Adipocyte (in vitro differentiated cells): ENCODE results near the gene PREX1.

ENCODE experiments used
- DNase-seq: peaks from one replicate; pipeline ENCODE4 v3.0.0-alpha.2; 2015; ENCODE audit warnings: low read depth
- H3K27me3 ChIP-seq: replicated peaks from 2 replicates; pipeline ENCODE4 v1.7.0; 2013; ENCODE audit warnings: mild to moderate bottlenecking, low read length, moderate library complexity; ENCODE audit not compliant: control insufficient read depth, insufficient read depth
- H3K36me3 ChIP-seq: 2 replicates; pipeline ENCODE4 v1.7.0; 2013; ENCODE audit warnings: low read length, mild to moderate bottlenecking, moderate library complexity; ENCODE audit not compliant: control insufficient read depth, insufficient read depth, severe bottlenecking
- H3K4me1 ChIP-seq: 2 replicates; pipeline ENCODE4 v1.7.0; 2013; ENCODE audit warnings: mild to moderate bottlenecking, low read length, moderate library complexity; ENCODE audit not compliant: control insufficient read depth, insufficient read depth
- H3K4me3 ChIP-seq: 2 replicates; pipeline ENCODE4 v1.7.0; 2013; ENCODE audit warnings: mild to moderate bottlenecking, low read length, moderate library complexity
- H3K9ac ChIP-seq: 2 replicates; pipeline ENCODE4 v1.7.0; 2013; ENCODE audit warnings: mild to moderate bottlenecking, low read length, moderate library complexity
- H3K9me3 ChIP-seq: 2 replicates; pipeline ENCODE4 v1.7.0; 2013; ENCODE audit warnings: mild to moderate bottlenecking, low read length, moderate library complexity; ENCODE audit not compliant: control insufficient read depth

The PREX1 gene

GRCh38 chr20:48688579-48688978, 139.2 kb downstream of the PREX1 start:
- Histone ChIP-seq H3K27me3 (no peaks in the 10 kb centered on the region), H3K4me3 (no peak overlapping the region), H3K36me3 (no peaks in the 10 kb centered on the region), H3K4me1 (peaks cover 44% of the 10 kb centered on the region), H3K9ac (no peak overlapping the region), H3K9me3 (no peaks in the 10 kb centered on the region)
- DNase-seq, result no peak

GRCh38 chr20:48687117-48687800, 140.5 kb downstream of the PREX1 start:
- Histone ChIP-seq H3K27me3 (no peaks in the 10 kb centered on the region), H3K36me3 (no peaks in the 10 kb centered on the region), H3K9me3 (no peaks in the 10 kb centered on the region), H3K9ac (no peak overlapping the region), H3K4me1 (peaks cover 57% of the 10 kb centered on the region), H3K4me3 (no peak overlapping the region)
- no peak for DNase-seq

DNA sequence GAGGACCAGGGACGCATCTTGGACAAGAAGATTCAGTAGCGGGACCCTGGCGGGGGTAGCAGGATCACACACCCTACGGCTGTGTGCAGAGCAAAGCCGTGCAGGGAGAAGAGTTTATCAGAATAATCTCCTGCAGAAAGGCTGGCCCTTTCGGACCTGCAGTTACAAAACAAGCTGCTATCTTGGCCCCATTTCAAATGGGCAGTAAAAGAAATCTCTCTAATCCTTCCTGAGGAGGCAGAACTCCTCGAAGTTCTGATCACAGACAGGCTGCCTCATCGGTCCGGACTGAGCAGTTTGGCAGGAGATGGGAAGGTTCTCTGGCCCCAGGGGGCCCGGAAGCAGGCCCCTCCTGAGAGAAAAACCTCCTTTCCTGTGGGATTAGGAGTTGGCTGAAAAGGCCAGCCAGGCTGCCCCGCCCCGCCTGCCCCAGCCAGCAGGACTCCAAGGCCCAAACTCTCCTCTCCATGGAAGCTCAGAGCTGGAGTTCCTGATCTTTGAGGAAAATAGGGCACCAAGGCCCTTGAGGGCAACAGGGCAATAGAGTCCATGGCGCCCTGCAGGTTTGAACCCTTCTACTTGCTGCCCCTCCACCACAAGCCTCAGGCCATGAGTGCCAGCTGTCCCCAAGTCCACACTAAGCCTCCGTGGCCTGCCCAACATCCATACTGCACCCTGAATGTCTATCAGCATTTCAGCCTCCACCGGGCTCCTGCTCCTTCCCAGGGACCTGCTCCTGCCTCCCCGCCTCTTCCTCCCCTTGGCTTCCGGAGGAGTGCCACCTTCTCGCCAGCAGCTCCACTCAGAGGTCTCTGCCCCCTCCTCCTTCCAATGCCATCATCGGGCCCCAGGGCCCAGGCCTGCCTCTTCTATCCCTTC, 141.3 kb downstream of the PREX1 start:
- H3K4me1 ChIP-seq, result peaks cover 61% of the 10 kb centered on the region
- H3K36me3 ChIP-seq, result no peaks in the 10 kb centered on the region
- H3K4me3 ChIP-seq, result peak overlapping the region; percentile 0
- peaks cover under 1% of the 10 kb centered on the region for H3K27me3 ChIP-seq
- H3K9me3 ChIP-seq, result no peaks in the 10 kb centered on the region
- DNase-seq, result peak; percentile 78
- H3K9ac ChIP-seq, result no peak overlapping the region

DNA sequence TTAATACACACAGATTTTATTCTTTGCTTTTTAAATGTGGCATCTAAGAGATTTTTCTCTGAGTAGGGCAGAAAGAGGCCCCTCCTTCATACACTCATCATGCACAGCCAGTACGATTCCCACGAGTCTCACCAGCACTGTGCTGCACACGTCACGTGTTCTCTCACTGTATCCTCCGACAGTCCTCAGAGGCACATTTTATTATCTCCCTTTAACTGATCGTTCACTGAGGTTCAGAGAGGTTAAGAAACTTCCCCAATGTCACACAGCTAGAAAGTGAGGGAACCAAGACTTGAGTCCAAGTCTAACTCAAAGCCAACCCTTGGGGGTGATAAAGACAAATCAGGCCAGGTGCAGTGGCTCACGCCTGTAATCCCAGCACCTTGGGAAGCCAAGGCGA, 142.5 kb downstream of the PREX1 start:
- Histone ChIP-seq H3K9ac (no peak overlapping the region), H3K9me3 (no peaks in the 10 kb centered on the region), H3K4me1 (peaks cover 61% of the 10 kb centered on the region), H3K27me3 (peaks cover 5% of the 10 kb centered on the region), H3K4me3 (no peak overlapping the region), H3K36me3 (no peaks in the 10 kb centered on the region)
- DNase-seq, result no peak

- H3K4me1 ChIP-seq, result peaks cover 61% of the 10 kb centered on the region
- peak; percentile 38 for DNase-seq
- H3K9ac ChIP-seq, result no peak overlapping the region
- H3K27me3 ChIP-seq, result peaks cover 5% of the 10 kb centered on the region
- no peaks in the 10 kb centered on the region for H3K36me3 ChIP-seq
- no peak overlapping the region for H3K4me3 ChIP-seq
- no peaks in the 10 kb centered on the region for H3K9me3 ChIP-seq
Measured at GRCh38 chr20:48684501-48685041, 143.2 kb downstream of the PREX1 start.

DNA sequence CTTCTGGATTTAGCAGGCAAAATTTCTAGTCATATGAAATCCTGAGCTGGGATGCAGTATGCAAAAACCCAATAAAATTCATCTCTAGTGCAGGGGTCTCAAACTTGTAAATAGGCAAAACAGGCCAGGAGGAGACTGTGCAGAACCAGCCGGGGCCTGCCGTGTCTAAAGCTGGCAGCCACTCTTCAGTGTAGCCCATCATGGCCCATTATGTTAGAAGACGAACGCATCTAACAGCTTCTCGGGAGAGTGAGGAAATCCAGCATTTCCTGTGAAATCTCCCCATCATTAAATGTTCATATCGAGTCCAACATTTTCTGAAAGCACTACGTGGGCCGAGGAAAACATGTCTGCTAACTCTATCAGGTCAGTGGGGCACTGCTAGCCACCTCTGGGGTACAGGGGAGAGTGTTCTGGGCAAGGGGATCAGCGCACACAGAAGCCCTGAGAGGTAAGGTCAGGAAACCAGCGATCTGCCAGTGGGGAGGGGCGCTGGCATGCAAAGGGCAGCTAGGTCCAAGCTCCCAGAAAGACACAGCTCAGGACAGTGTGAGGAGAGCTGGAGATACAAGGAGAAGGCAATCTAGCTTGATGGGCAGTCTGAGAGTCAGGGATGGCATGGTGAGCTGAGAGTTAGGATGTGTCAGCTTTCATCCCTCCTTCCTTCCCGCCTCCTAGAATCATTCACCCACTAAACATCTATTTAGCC, 144.2 kb downstream of the PREX1 start:
- Histone ChIP-seq H3K9ac (no peak overlapping the region), H3K27me3 (peaks cover 5% of the 10 kb centered on the region), H3K4me3 (no peak overlapping the region), H3K9me3 (no peaks in the 10 kb centered on the region), H3K4me1 (peaks cover 61% of the 10 kb centered on the region), H3K36me3 (no peaks in the 10 kb centered on the region)
- DNase-seq, result no peak

DNA sequence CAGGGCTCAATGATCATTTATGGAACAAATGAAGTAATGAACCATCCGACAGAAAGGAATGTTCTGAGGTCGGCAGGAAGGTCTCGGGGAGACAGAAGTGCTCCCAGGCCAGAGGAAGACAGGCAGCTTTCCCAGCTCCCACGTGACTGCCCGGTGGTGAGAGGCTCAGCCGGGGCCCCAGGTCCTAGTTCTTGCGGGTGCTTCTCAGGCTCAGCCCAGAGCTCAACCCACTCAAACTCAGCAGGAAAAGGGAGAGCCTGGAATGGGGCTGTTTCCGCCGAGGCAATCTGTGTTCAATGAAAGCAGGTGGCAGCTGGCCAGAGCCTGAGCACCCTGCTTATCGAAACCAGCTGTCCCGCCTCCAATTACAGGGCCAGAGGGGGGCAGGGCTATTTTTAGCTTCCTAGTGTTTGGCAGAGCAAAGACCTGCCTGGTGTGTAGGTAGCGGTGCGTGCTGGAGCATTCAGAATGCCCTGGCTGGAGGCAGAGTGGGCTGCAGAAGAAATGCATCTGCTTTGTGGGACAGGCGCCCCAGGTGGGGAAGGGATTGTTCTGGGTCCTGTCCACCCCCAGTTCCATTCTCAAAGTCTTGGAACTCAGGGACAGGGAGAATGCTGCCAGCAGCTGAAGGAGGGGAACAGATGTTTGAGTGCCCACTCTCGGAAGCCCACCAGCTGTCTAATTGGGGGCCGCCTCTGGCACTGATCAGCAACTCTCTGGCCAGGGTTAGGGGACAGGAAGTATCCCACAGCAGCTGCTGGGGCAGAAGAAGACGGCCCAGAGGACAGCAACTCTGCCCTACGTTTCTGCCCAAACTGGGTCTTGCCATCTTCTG, 145.1 kb downstream of the PREX1 start:
- Histone ChIP-seq H3K27me3 (peaks cover 5% of the 10 kb centered on the region), H3K4me3 (peak overlapping the region; percentile 12), H3K36me3 (no peaks in the 10 kb centered on the region), H3K9me3 (no peaks in the 10 kb centered on the region), H3K4me1 (peaks cover 52% of the 10 kb centered on the region), H3K9ac (peak overlapping the region; percentile 31)
- peak; percentile 98 for DNase-seq

DNA sequence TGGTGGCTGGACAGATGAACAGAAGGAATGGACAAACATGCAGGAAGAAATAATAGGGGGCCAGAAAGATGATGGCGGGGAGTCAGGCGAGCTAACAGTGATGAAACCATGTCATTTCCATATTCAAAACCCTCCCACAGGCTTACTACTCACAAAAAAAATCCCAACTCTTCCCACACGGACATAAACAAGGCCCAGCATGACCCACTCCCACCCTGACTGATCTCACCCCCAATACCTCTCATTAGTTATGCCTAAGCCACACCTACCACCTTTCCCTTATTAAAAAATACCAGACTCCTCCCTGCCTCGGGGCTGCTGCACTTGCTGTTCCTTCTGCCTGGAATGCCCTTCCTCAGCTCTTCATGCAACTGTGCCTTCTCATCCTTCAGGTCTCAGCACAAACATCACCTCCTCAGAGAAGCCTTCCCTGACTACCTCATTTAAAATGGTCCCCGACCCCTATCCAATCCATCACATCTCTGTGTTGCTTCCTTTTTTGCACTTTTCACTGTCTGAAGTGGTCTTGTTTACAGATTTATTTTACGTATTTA, 145.8 kb downstream of the PREX1 start:
- H3K4me1 ChIP-seq, result peaks cover 44% of the 10 kb centered on the region
- H3K9me3 ChIP-seq, result no peaks in the 10 kb centered on the region
- H3K4me3 ChIP-seq, result peak overlapping the region; percentile 12
- peaks cover 5% of the 10 kb centered on the region for H3K27me3 ChIP-seq
- DNase-seq, result no peak
- peak overlapping the region; percentile 31 for H3K9ac ChIP-seq
- no peaks in the 10 kb centered on the region for H3K36me3 ChIP-seq

DNA sequence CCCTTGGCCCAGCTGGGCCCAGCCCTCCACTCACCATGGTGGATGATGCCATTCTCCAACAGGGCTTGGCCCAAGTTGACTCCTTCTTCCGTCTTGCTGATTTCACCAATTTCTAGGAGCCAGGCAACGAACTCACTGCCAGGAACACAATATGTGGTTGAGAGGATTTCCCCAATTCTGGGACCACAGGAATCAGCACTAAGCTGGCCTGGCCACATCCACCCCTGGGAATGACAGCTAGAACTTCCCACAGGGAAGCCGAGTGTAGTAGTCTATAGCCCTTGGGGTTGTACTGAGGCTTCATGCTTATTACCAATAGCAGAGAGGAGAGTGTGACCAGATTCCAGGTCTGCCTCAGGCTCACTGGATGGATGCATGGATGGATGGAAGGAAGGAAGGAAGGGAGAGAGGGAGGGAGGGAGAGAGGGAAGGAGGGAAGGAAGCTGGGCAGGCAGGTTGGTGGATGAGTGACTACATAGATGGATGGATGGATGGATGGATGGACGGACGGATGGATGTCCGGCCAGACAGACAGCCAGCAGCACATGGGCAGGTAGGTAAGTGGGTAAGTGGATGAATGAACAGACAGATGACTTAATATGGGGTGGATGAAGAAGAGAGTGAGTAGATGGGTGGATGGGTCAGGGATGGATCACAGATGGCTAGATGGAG, 146.5 kb downstream of the PREX1 start:
- H3K9ac ChIP-seq, result no peak overlapping the region
- H3K27me3 ChIP-seq, result peaks cover 5% of the 10 kb centered on the region
- no peaks in the 10 kb centered on the region for H3K36me3 ChIP-seq
- peaks cover 38% of the 10 kb centered on the region for H3K4me1 ChIP-seq
- DNase-seq, result no peak
- no peaks in the 10 kb centered on the region for H3K9me3 ChIP-seq
- no peak overlapping the region for H3K4me3 ChIP-seq

DNA sequence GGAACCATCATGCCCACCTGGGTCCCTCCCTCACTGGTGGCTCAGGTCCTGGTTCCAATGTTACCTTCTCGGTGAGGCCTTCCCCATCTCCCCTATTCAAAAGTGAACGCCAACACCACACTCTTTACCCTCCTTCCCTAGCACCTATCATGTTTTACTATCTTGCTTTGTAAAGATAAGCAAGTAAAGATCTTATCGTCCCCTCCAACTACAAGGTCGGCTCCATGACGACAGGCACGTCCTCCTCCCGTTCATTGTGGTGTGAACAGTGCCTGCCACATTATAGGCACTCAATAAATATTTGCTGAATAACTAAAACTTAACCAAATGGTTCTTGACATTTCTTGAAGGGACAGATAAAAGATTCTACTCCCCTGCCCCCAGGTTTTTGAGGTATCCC, 147.1 kb downstream of the PREX1 start:
- no peak for DNase-seq
- Histone ChIP-seq H3K9ac (no peak overlapping the region), H3K4me3 (no peak overlapping the region), H3K27me3 (peaks cover 5% of the 10 kb centered on the region), H3K4me1 (peaks cover 31% of the 10 kb centered on the region), H3K9me3 (no peaks in the 10 kb centered on the region), H3K36me3 (no peaks in the 10 kb centered on the region)
